Activated CD4-positive, alpha-beta memory T cell treated with anti-CD3 and anti-CD28 coated beads, Interleukin-2, amount 10 ng/mL, durations not matched to agents 7 days and 5 days (primary cell): Measurements from ENCODE around the gene ARL8B. TPM values are rescaled to one million over a fixed set of nuclear protein-coding genes. Genes with fewer than 3 reads are reported as not detected.
"Not testable (repeated sequence)": the region's sequence is repeated elsewhere in the genome, so short reads cannot be mapped to it uniquely, and the experiment has no call there.

Experiments
- CTCF ChIA-PET: fragments of 350-600 bp; sonication (Branson Sonifier 250); formaldehyde crosslinking; loops from one replicate; lab custom pipeline; 2021; ENCODE audit warnings: antibody characterized with exemption, inconsistent platforms; lab: Charles Lee
- POLR2A ChIA-PET: fragments of 350-600 bp; sonication (Branson Sonifier 250); formaldehyde crosslinking; loops from one replicate; lab custom pipeline; 2021; ENCODE audit warnings: antibody characterized with exemption; lab: Charles Lee
- DNase-seq: peaks from one replicate; pipeline ENCODE4 v3.0.0-alpha.2; 2020
- H3K27ac Mint-ChIP-seq: one replicate; pipeline ENCODE4 v1.8.0; 2021; ENCODE audit warnings: mild to moderate bottlenecking, mixed read lengths
- H3K27me3 Mint-ChIP-seq: one replicate; pipeline ENCODE4 v1.8.0; 2021; ENCODE audit warnings: mixed read lengths
- H3K36me3 Mint-ChIP-seq: one replicate; pipeline ENCODE4 v1.8.0; 2021; ENCODE audit warnings: low read depth, mixed read lengths
- H3K4me1 Mint-ChIP-seq: one replicate; pipeline ENCODE4 v1.8.0; 2021; ENCODE audit warnings: mixed read lengths
- H3K4me3 Mint-ChIP-seq: one replicate; pipeline ENCODE4 v1.8.0; 2021; ENCODE audit warnings: mild to moderate bottlenecking, mixed read lengths
- H3K9me3 Mint-ChIP-seq: one replicate; pipeline ENCODE4 v1.8.0; 2021; ENCODE audit warnings: mixed read lengths
- total RNA-seq, 2 experiments: library from RNA; stranded (reverse); gene quantifications; one replicate each; pipeline ENCODE4 v1.2.3, GENCODE V29; 2021

Gene ARL8B
- total RNA-seq, 2 experiments from 2014 or later, result 38.2 to 45.7 TPM

GRCh38 chr3:5093731-5094130 is 28.4 kb upstream of the ARL8B start:
- Mint-ChIP-seq H3K27me3 (peaks cover 34% of the 10 kb centered on the region), H3K27ac (no peak overlapping the region), H3K9me3 (no peaks in the 10 kb centered on the region), H3K36me3 (no peaks in the 10 kb centered on the region), H3K4me3 (no peak overlapping the region), H3K4me1 (peaks cover 2% of the 10 kb centered on the region)
- ChIA-PET CTCF (interaction anchor here (0.7 kb wide), 1 partner anchor 736 kb away, joined by 3 read pairs; no protein-coding TSS in a partner anchor), POLR2A (no interaction called here)
- DNase-seq, result no peak

- H3K4me3 Mint-ChIP-seq, result no peak overlapping the region
- H3K27ac Mint-ChIP-seq, result no peak overlapping the region
- peaks cover 38% of the 10 kb centered on the region for H3K27me3 Mint-ChIP-seq
- CTCF ChIA-PET, result no interaction called here
- POLR2A ChIA-PET, result no interaction called here
- no peaks in the 10 kb centered on the region for H3K36me3 Mint-ChIP-seq
- DNase-seq, result no peak
- peaks cover 2% of the 10 kb centered on the region for H3K4me1 Mint-ChIP-seq
- no peaks in the 10 kb centered on the region for H3K9me3 Mint-ChIP-seq
These were observed 26.2 kb upstream of the ARL8B start for GRCh38 chr3:5095886-5096285.

GRCh38 chr3:5096336-5097008 is 25.6 kb upstream of the ARL8B start:
- H3K4me3 Mint-ChIP-seq, result no peak overlapping the region
- peaks cover 2% of the 10 kb centered on the region for H3K4me1 Mint-ChIP-seq
- CTCF ChIA-PET, result no interaction called here
- no peak overlapping the region for H3K27ac Mint-ChIP-seq
- peaks cover 35% of the 10 kb centered on the region for H3K27me3 Mint-ChIP-seq
- no peaks in the 10 kb centered on the region for H3K36me3 Mint-ChIP-seq
- POLR2A ChIA-PET, result no interaction called here
- H3K9me3 Mint-ChIP-seq, result peaks cover 2% of the 10 kb centered on the region
- no peak for DNase-seq

- H3K27me3 Mint-ChIP-seq, result peaks cover 36% of the 10 kb centered on the region
- ChIA-PET POLR2A (no interaction called here), CTCF (interaction anchor here (0.7 kb wide), 1 partner anchor 21 kb away, joined by 3 read pairs; no protein-coding TSS in a partner anchor)
- peaks cover 2% of the 10 kb centered on the region for H3K9me3 Mint-ChIP-seq
- H3K4me1 Mint-ChIP-seq, result peaks cover 2% of the 10 kb centered on the region
- DNase-seq, result no peak
- no peak overlapping the region for H3K27ac Mint-ChIP-seq
- H3K4me3 Mint-ChIP-seq, result no peak overlapping the region
- H3K36me3 Mint-ChIP-seq, result no peaks in the 10 kb centered on the region
These were observed 23.7 kb upstream of the ARL8B start for GRCh38 chr3:5098346-5098745.

GRCh38 chr3:5102532-5102931 is 19.6 kb upstream of the ARL8B start:
- ChIA-PET POLR2A (no interaction called here), CTCF (no interaction called here)
- Mint-ChIP-seq H3K4me1 (no peaks in the 10 kb centered on the region), H3K36me3 (no peaks in the 10 kb centered on the region), H3K9me3 (peaks cover 2% of the 10 kb centered on the region), H3K27me3 (peaks cover 19% of the 10 kb centered on the region), H3K27ac (no peak overlapping the region), H3K4me3 (no peak overlapping the region)
- no peak for DNase-seq

GRCh38 chr3:5103743-5104142 is 18.3 kb upstream of the ARL8B start:
- H3K27ac Mint-ChIP-seq, result no peak overlapping the region
- CTCF ChIA-PET, result no interaction called here

GRCh38 chr3:5105050-5105449 is 17.0 kb upstream of the ARL8B start:
- Mint-ChIP-seq H3K4me1 (no peaks in the 10 kb centered on the region), H3K36me3 (no peaks in the 10 kb centered on the region), H3K9me3 (peaks cover 2% of the 10 kb centered on the region), H3K4me3 (no peak overlapping the region), H3K27me3 (peaks cover 7% of the 10 kb centered on the region), H3K27ac (no peak overlapping the region)
- no peak for DNase-seq
- POLR2A ChIA-PET, result interaction anchor here (0.6 kb wide), 1 partner anchor 86 kb away, joined by 4 read pairs; no protein-coding TSS in a partner anchor
- CTCF ChIA-PET, result no interaction called here

More at GRCh38 chr3:5103743-5104142, 18.3 kb upstream of the ARL8B start:
- no peak for DNase-seq
- H3K9me3 Mint-ChIP-seq, result peaks cover 2% of the 10 kb centered on the region
- H3K27me3 Mint-ChIP-seq, result peaks cover 13% of the 10 kb centered on the region
- no peaks in the 10 kb centered on the region for H3K4me1 Mint-ChIP-seq
- POLR2A ChIA-PET, result no interaction called here
- H3K36me3 Mint-ChIP-seq, result no peaks in the 10 kb centered on the region
- H3K4me3 Mint-ChIP-seq, result no peak overlapping the region

GRCh38 chr3:5106371-5106770 is 15.7 kb upstream of the ARL8B start:
- POLR2A ChIA-PET, H3K36me3 Mint-ChIP-seq, H3K9me3 Mint-ChIP-seq, H3K4me1 Mint-ChIP-seq, DNase-seq, H3K27ac Mint-ChIP-seq, H3K4me3 Mint-ChIP-seq: not testable (repeated sequence)
- H3K27me3 Mint-ChIP-seq, result peaks cover 11% of the 10 kb centered on the region
- CTCF ChIA-PET, result interaction anchor here (0.7 kb wide), 1 partner anchor 709 kb away, joined by 4 read pairs; no protein-coding TSS in a partner anchor

- H3K9me3 Mint-ChIP-seq, H3K27ac Mint-ChIP-seq, H3K36me3 Mint-ChIP-seq, DNase-seq, H3K4me3 Mint-ChIP-seq, H3K4me1 Mint-ChIP-seq: not testable (repeated sequence)
- peaks cover 11% of the 10 kb centered on the region for H3K27me3 Mint-ChIP-seq
- ChIA-PET POLR2A (interaction anchor here (0.8 kb wide), 1 partner anchor 15 kb away, joined by 3 read pairs; no protein-coding TSS in a partner anchor), CTCF (interaction anchor here (0.7 kb wide), 1 partner anchor 708 kb away, joined by 4 read pairs; no protein-coding TSS in a partner anchor)
These were observed 15.2 kb upstream of the ARL8B start for GRCh38 chr3:5106933-5107334.

- Mint-ChIP-seq H3K27me3 (peaks cover 7% of the 10 kb centered on the region), H3K4me1 (no peaks in the 10 kb centered on the region), H3K9me3 (no peaks in the 10 kb centered on the region), H3K27ac (no peak overlapping the region), H3K36me3 (no peaks in the 10 kb centered on the region), H3K4me3 (no peak overlapping the region)
- ChIA-PET POLR2A (no interaction called here), CTCF (interaction anchor here (0.5 to 1.4 kb wide), 2 partner anchors 84 to 88 kb away, joined by 3 read pairs; no protein-coding TSS in a partner anchor)
- DNase-seq, result no peak
These were observed 11.8 kb upstream of the ARL8B start for GRCh38 chr3:5110337-5110736.

- no peaks in the 10 kb centered on the region for H3K9me3 Mint-ChIP-seq
- H3K4me1 Mint-ChIP-seq, result no peaks in the 10 kb centered on the region
- POLR2A ChIA-PET, result interaction anchor here (0.5 kb wide), 1 partner anchor 83 kb away, joined by 4 read pairs; no protein-coding TSS in a partner anchor
- no peak for DNase-seq
- no peak overlapping the region for H3K27ac Mint-ChIP-seq
- H3K4me3 Mint-ChIP-seq, result no peak overlapping the region
- peaks cover 4% of the 10 kb centered on the region for H3K27me3 Mint-ChIP-seq
- CTCF ChIA-PET, result interaction anchor here (1.1 kb wide), 1 partner anchor 401 kb away, joined by 4 read pairs; no protein-coding TSS in a partner anchor
- H3K36me3 Mint-ChIP-seq, result no peaks in the 10 kb centered on the region
These were observed 10.0 kb upstream of the ARL8B start for GRCh38 chr3:5112043-5112442.

GRCh38 chr3:5113726-5114125 is 8.4 kb upstream of the ARL8B start:
- H3K27me3 Mint-ChIP-seq, POLR2A ChIA-PET, CTCF ChIA-PET, H3K27ac Mint-ChIP-seq, H3K4me3 Mint-ChIP-seq, H3K9me3 Mint-ChIP-seq, H3K4me1 Mint-ChIP-seq, H3K36me3 Mint-ChIP-seq, DNase-seq: not testable (repeated sequence)

GRCh38 chr3:5115506-5116162 is 6.5 kb upstream of the ARL8B start:
- ChIA-PET POLR2A (interaction anchor here (0.6 kb wide), 1 partner anchor 72 kb away, joined by 3 read pairs; no protein-coding TSS in a partner anchor), CTCF (no interaction called here)
- no peak for DNase-seq
- no peaks in the 10 kb centered on the region for H3K9me3 Mint-ChIP-seq
- H3K4me3 Mint-ChIP-seq, result no peak overlapping the region
- H3K27me3 Mint-ChIP-seq, result no peaks in the 10 kb centered on the region
- no peaks in the 10 kb centered on the region for H3K4me1 Mint-ChIP-seq
- no peak overlapping the region for H3K27ac Mint-ChIP-seq
- H3K36me3 Mint-ChIP-seq, result no peaks in the 10 kb centered on the region
